ENCODE data around the gene PAK1. TPM values are rescaled to one million over a fixed set of nuclear protein-coding genes. Genes with fewer than 3 reads are reported as not detected.
A peak's percentile ranks its signal among the peaks of the same experiment; 100 is the strongest.

The PAK1 gene
- total and polyA plus RNA-seq, 8 donors = 16.7 to 89.5 (median 46.5) TPM

- H3K27me3 ChIP-seq = no peaks in the 10 kb centered on the region
- 78 to 94% (median 90%) methylated on average over 3 of the region's 3 CpGs for WGBS, 5 donors
- intact Hi-C loops (cut with DNase I; ENCODE audit: low total_unique reads) = no loop called here
Observed at GRCh38 chr11:77416357-77416756, 57.5 kb downstream of the PAK1 start.

GRCh38 chr11:77413850-77414460 lies 59.9 kb downstream of the PAK1 start:
- H3K27me3 ChIP-seq = no peaks in the 10 kb centered on the region
- no peak overlapping the region for H3K4me3 ChIP-seq
- H3K9me3 ChIP-seq = no peaks in the 10 kb centered on the region
- 55 to 83% (median 58%) methylated on average over 3 of the region's 3 CpGs for WGBS, 5 donors
- intact Hi-C loops (cut with DNase I; ENCODE audit: low total_unique reads) = no loop called here
- no peak for DNase-seq
- TF ChIP-seq EP300 (IDR thresholded peaks at IDR 0.05) = no peak
- no peak for TF ChIP-seq POLR2A (IDR thresholded peaks at IDR 0.05)
- no peak for TF ChIP-seq POLR2AphosphoS5 (IDR thresholded peaks at IDR 0.05)
- TF ChIP-seq CTCF (IDR thresholded peaks at IDR 0.05) = no peak
- peaks cover 13 to 50% (median 35%) of the 10 kb centered on the region in 4 donors for H3K4me1 ChIP-seq
- H3K27ac ChIP-seq = no peak overlapping the region
- no peaks in the 10 kb centered on the region for H3K36me3 ChIP-seq

More at GRCh38 chr11:77416357-77416756, 57.5 kb downstream of the PAK1 start:
- peaks cover 3 to 42% (median 23%) of the 10 kb centered on the region in 4 donors for H3K4me1 ChIP-seq
- H3K9me3 ChIP-seq = no peaks in the 10 kb centered on the region
- TF ChIP-seq CTCF (IDR thresholded peaks at IDR 0.05) (no peak), POLR2AphosphoS5 (IDR thresholded peaks at IDR 0.05) (no peak), EP300 (IDR thresholded peaks at IDR 0.05) (no peak), POLR2A (IDR thresholded peaks at IDR 0.05) (no peak)
- no peak for DNase-seq
- H3K4me3 ChIP-seq = no peak overlapping the region
- no peak overlapping the region for H3K27ac ChIP-seq
- no peaks in the 10 kb centered on the region for H3K36me3 ChIP-seq

GRCh38 chr11:77412814-77413213 lies 61.1 kb downstream of the PAK1 start:
- no peak for DNase-seq
- Histone ChIP-seq H3K4me3 (no peak overlapping the region), H3K27me3 (no peaks in the 10 kb centered on the region), H3K27ac (no peak overlapping the region), H3K4me1 (peaks cover 10 to 50% (median 32%) of the 10 kb centered on the region in 4 donors), H3K9me3 (no peaks in the 10 kb centered on the region), H3K36me3 (no peaks in the 10 kb centered on the region)
- intact Hi-C loops (cut with DNase I; ENCODE audit: low total_unique reads) = no loop called here
- WGBS, 5 donors = 87 to 93% (median 89%) methylated on average over 5 of the region's 5 CpGs
- TF ChIP-seq EP300 (IDR thresholded peaks at IDR 0.05) (no peak), POLR2A (IDR thresholded peaks at IDR 0.05) (no peak), POLR2AphosphoS5 (IDR thresholded peaks at IDR 0.05) (no peak), CTCF (IDR thresholded peaks at IDR 0.05) (no peak)

- Histone ChIP-seq H3K9me3 (no peaks in the 10 kb centered on the region), H3K4me1 (peaks cover 16 to 58% (median 41%) of the 10 kb centered on the region in 4 donors), H3K4me3 (peak overlapping the region; percentile 45 to 70 (median 56)), H3K27ac (peak overlapping the region; percentile 52 to 89 (median 74)), H3K36me3 (no peaks in the 10 kb centered on the region), H3K27me3 (no peaks in the 10 kb centered on the region)
- intact Hi-C loops (cut with DNase I; ENCODE audit: low total_unique reads) = no loop called here
- WGBS, 5 donors = 0 to 5% (median 2%) methylated on average over 4 to 33 of the region's 33 CpGs
- TF ChIP-seq POLR2A (IDR thresholded peaks at IDR 0.05) (peak in 1 of 4 donors; percentile 31), CTCF (IDR thresholded peaks at IDR 0.05) (peak in 1 of 7 experiments; percentile 6), EP300 (IDR thresholded peaks at IDR 0.05) (no peak), POLR2AphosphoS5 (IDR thresholded peaks at IDR 0.05) (peak; percentile 73 to 84 (median 83))
- DNase-seq = peak; percentile 90 to 96
Observed at GRCh38 chr11:77411717-77412441, 62.0 kb downstream of the PAK1 start.
